Thoracic aorta (tissue), 2 donors: ENCODE results near the gene CAMK1D. TPM values are rescaled to one million over a fixed set of nuclear protein-coding genes. Genes with fewer than 3 reads are reported as not detected.

Experiments
- ATAC-seq: fragments of 150-250 bp; one replicate; pipeline ENCODE4 v1.8.0; 2017; ENCODE audit warnings: low read depth; ENCODE audit not compliant: insufficient number of reproducible peaks, low FRiP score
- DNase-seq: peaks from one replicate; pipeline ENCODE4 v3.0.0-alpha.2; 2020; ENCODE audit warnings: low spot score
- H3K27ac ChIP-seq, 2 donors: fragments of 200-600 bp; sonication (generic); 1 replicate in 1 of 2; 2 replicates in 1 of 2; pipeline ENCODE4 v1.5.1; 2016; ENCODE audit warnings: mild to moderate bottlenecking in 2 of 2, moderate library complexity in 2 of 2
- H3K27me3 ChIP-seq: fragments of 200-600 bp; sonication (generic); replicated peaks from 2 replicates; pipeline ENCODE4 v1.6.0; 2016; ENCODE audit warnings: mild to moderate bottlenecking; ENCODE audit not compliant: insufficient read depth
- H3K36me3 ChIP-seq: fragments of 200-600 bp; sonication (generic); one replicate; pipeline ENCODE4 v1.5.1; 2016
- H3K4me1 ChIP-seq, 2 donors: fragments of 200-600 bp; sonication (generic); 1 replicate in 1 of 2; 2 replicates in 1 of 2; pipeline versions ENCODE4 v1.5.1 to v1.6.0; 2016; ENCODE audit warnings: low read depth in 2 of 2, mild to moderate bottlenecking in 1 of 2; ENCODE audit not compliant: control insufficient read depth in 1 of 2
- H3K4me3 ChIP-seq: fragments of 200-600 bp; sonication (generic); 2 replicates; pipeline ENCODE4 v1.5.1; 2016; ENCODE audit warnings: mild to moderate bottlenecking
- H3K9me3 ChIP-seq: fragments of 200-600 bp; sonication (generic); 2 replicates; pipeline ENCODE4 v1.5.1; 2016
- CTCF ChIP-seq: fragments of 200-600 bp; sonication (generic); IDR thresholded peaks from one replicate; pipeline ENCODE4 v1.5.1; 2019; ENCODE audit warnings: antibody characterized with exemption
- total RNA-seq, 2 donors: library from RNA; depleted of rRNA; stranded (reverse); fragments of >200 nt; gene quantifications; one replicate each; pipeline versions ENCODE4 v1.1.0 to v1.2.3, GENCODE V29; 2016

The CAMK1D gene
- total RNA-seq, 2 donors from 2014 or later, result 8.7 to 11.2 TPM

GRCh38 chr10:12499076-12499986 is 150.0 kb downstream of the CAMK1D start:
- TF ChIP-seq CTCF, result no peak
- DNase-seq (no peak), ATAC-seq (no peak)
- Histone ChIP-seq H3K27me3 (no peaks in the 10 kb centered on the region), H3K4me3 (no peak overlapping the region), H3K9me3 (no peaks in the 10 kb centered on the region), H3K36me3 (no peaks in the 10 kb centered on the region), H3K27ac (no peak overlapping the region), H3K4me1 (peaks cover 6 to 25% of the 10 kb centered on the region in 2 donors)

GRCh38 chr10:12500381-12501303 is 151.3 kb downstream of the CAMK1D start:
- DNase-seq (no peak), ATAC-seq (no peak)
- H3K27ac ChIP-seq, result no peak overlapping the region

GRCh38 chr10:12501324-12501723 is 152.0 kb downstream of the CAMK1D start:
- no peak for DNase-seq
- H3K27me3 ChIP-seq, result no peaks in the 10 kb centered on the region
- H3K36me3 ChIP-seq, result no peaks in the 10 kb centered on the region
- no peak for TF ChIP-seq CTCF
- no peaks in the 10 kb centered on the region for H3K9me3 ChIP-seq
- no peak overlapping the region for H3K4me3 ChIP-seq
- H3K27ac ChIP-seq, result no peak overlapping the region
- no peak for ATAC-seq
- peaks cover 6 to 25% of the 10 kb centered on the region in 2 donors for H3K4me1 ChIP-seq

More at GRCh38 chr10:12500381-12501303, 151.3 kb downstream of the CAMK1D start:
- TF ChIP-seq CTCF, result no peak
- H3K36me3 ChIP-seq, result no peaks in the 10 kb centered on the region
- H3K27me3 ChIP-seq, result no peaks in the 10 kb centered on the region
- no peak overlapping the region for H3K4me3 ChIP-seq
- H3K9me3 ChIP-seq, result no peaks in the 10 kb centered on the region
- H3K4me1 ChIP-seq, result peaks cover 6 to 25% of the 10 kb centered on the region in 2 donors

- no peak for DNase-seq
- Histone ChIP-seq H3K9me3 (no peaks in the 10 kb centered on the region), H3K4me3 (no peak overlapping the region), H3K27ac (no peak overlapping the region), H3K4me1 (peaks cover 6 to 25% of the 10 kb centered on the region in 2 donors), H3K36me3 (no peaks in the 10 kb centered on the region), H3K27me3 (no peaks in the 10 kb centered on the region)
- ATAC-seq, result no peak
- TF ChIP-seq CTCF, result no peak
These were observed 152.6 kb downstream of the CAMK1D start for GRCh38 chr10:12501841-12502525.
